ENCODE data around the gene APBA2. TPM values are rescaled to one million over a fixed set of nuclear protein-coding genes. Genes with fewer than 3 reads are reported as not detected.

The APBA2 gene
- total and polyA plus RNA-seq, 2 of the 13 experiments (the other 11 are each of a cell fraction or from before 2014, with no cell fraction given), result 0.62 to 2.3 TPM

- TF ChIP-seq THRA (CRISPR knock-in tag; IDR thresholded peaks at IDR 0.05; ENCODE audit: borderline replicate concordance) (no peak), ZNF564 (CRISPR knock-in tag; IDR thresholded peaks at IDR 0.05) (no peak), TGIF2 (CRISPR knock-in tag; IDR thresholded peaks at IDR 0.05) (no peak), MTF2 (CRISPR knock-in tag; IDR thresholded peaks at IDR 0.05; ENCODE audit: borderline replicate concordance) (no peak)
Measured at GRCh38 chr15:28907338-28907960, 21.7 kb downstream of the APBA2 start (continued).

GRCh38 chr15:28909958-28910500 is 24.3 kb downstream of the APBA2 start:
- POLR2A ChIA-PET, result no interaction called here
- Histone ChIP-seq H4K20me1 (ENCODE audit: insufficient read depth, low read length) (no peaks in the 10 kb centered on the region), H3K36me3 (replicated peaks in 1 of 2; ENCODE audit: control insufficient read depth in 1 of 2, insufficient read depth in 2 of 2, low read length in 2 of 2) (no peaks in the 10 kb centered on the region), H3K27ac (ENCODE audit: extremely low read length, insufficient read depth, low read length) (no peak overlapping the region), H3K4me3 (replicated peaks in 1 of 3; ENCODE audit: insufficient read depth in 1 of 3, low read depth in 2 of 3, low read length in 3 of 3) (no peak overlapping the region), H3K4me1 (ENCODE audit: insufficient read depth, low read length) (no peaks in the 10 kb centered on the region), H3K79me2 (ENCODE audit: insufficient read depth, low read length) (no peaks in the 10 kb centered on the region), H3K4me2 (ENCODE audit: low read depth, low read length) (no peak overlapping the region), H3K9ac (ENCODE audit: insufficient read depth, low read depth, low read length) (no peak overlapping the region), H2AFZ (ENCODE audit: low read length) (no peak overlapping the region), H3K27me3 (ENCODE audit: control insufficient read depth in 1 of 2, insufficient read depth in 2 of 2, low read length in 2 of 2) (no peaks in the 10 kb centered on the region; a peak in 1 of 5 replicates), H3K9me3 (ENCODE audit: low read length) (no peaks in the 10 kb centered on the region)
- no peak for FAIRE-seq
- CTCF ChIA-PET (ENCODE audit: low intra/inter-chr PET ratio, low total read pairs), result no interaction called here
- ATAC-seq, result no peak
- WGBS (ENCODE audit: low lambda C conversion rate), result 68% methylated on average over 7 of the region's 7 CpGs
- in situ Hi-C loops (cut with HindIII; ENCODE audit: extremely low pct_ligation_motif_present, low pct_unique_long_range_greater_than_20kb), result no loop called here
- intact Hi-C loops (cut with micrococcal nuclease; ENCODE audit: unreplicated experiment), result loop anchor here (10.0 kb wide), 1 partner anchor 65 kb away; no protein-coding TSS in a partner anchor
- DNase-seq (ENCODE audit: low spot score), result no peak
- BruUV-seq (replicated peaks), result no TSS peak
- no peak for TF ChIP-seq PITX1 (CRISPR knock-in tag; IDR thresholded peaks at IDR 0.05)
- TF ChIP-seq ETS1 (CRISPR knock-in tag; IDR thresholded peaks at IDR 0.05), result no peak
- no peak for TF ChIP-seq NFIB (CRISPR knock-in tag; IDR thresholded peaks at IDR 0.05; ENCODE audit: borderline replicate concordance)
- no peak for TF ChIP-seq E2F2 (CRISPR knock-in tag; IDR thresholded peaks at IDR 0.05; ENCODE audit: borderline replicate concordance)
- TF ChIP-seq ZSCAN20 (CRISPR knock-in tag; IDR thresholded peaks at IDR 0.05; ENCODE audit: borderline replicate concordance), result no peak
- no peak for TF ChIP-seq ZZZ3 (CRISPR knock-in tag; IDR thresholded peaks at IDR 0.05; ENCODE audit: borderline replicate concordance)
- no peak for TF ChIP-seq ZNF138 (CRISPR knock-in tag; IDR thresholded peaks at IDR 0.05; ENCODE audit: low read depth)
- TF ChIP-seq ZNF362 (CRISPR knock-in tag; IDR thresholded peaks at IDR 0.05; ENCODE audit: borderline replicate concordance), result no peak
- TF ChIP-seq MXD1 (CRISPR knock-in tag; IDR thresholded peaks at IDR 0.05), result no peak
- no peak for TF ChIP-seq ZSCAN21 (CRISPR knock-in tag; IDR thresholded peaks at IDR 0.05; ENCODE audit: borderline replicate concordance)
- no peak for TF ChIP-seq ZNF614 (CRISPR knock-in tag; IDR thresholded peaks at IDR 0.05; ENCODE audit: borderline replicate concordance)
- no peak for TF ChIP-seq ELF1 (CRISPR knock-in tag; IDR thresholded peaks at IDR 0.05)

All from HepG2 (cell line).